Measurements from ENCODE around the gene FBXL3.
"Not testable (repeated sequence)": the region's sequence is repeated elsewhere in the genome, so short reads cannot be mapped to it uniquely, and the experiment has no call there.

FBXL3 gene

DNA sequence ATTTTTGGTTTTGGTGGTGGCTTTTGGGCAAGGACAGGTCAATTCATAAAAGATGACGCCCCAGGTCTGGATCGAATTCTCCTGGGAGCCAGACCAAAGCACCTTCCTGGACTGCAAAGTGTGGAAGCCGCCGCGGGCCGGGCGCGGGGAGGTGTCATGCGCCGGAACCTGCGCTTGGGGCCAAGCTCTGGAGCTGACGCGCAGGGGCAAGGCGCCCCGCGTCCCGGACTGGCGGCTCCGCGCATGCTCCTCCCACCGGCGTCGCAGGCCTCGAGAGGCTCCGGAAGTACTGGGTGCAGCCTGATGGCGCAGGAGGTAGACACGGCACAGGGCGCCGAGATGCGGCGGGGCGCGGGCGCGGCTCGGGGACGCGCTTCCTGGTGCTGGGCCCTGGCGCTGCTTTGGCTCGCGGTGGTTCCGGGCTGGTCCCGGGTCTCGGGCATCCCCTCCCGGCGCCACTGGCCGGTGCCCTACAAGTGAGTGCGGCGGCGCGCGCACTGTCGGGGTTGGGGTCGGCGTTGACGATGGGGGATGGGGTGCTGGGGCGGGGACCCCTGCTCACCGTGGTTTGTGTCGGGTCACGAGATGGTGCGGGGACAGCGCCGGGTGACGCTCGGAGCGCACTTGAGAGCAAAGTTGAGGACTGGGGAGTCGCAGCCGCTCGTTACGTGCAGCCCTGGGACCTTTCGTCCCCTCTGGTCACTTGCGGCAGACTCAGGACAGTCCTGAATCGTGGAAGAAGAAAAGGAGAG is 35.0 kb downstream of the FBXL3 start, which contains the start of gene CLN5:
Gene CLN5 (plus strand): TSS at position 286 of the 752 bp plus-strand sequence. CDS start 18 bp downstream, at position 304.
- in situ Hi-C loops (cut with MboI; ENCODE audit: low sequenced_read_pairs) = no loop called here

DNA sequence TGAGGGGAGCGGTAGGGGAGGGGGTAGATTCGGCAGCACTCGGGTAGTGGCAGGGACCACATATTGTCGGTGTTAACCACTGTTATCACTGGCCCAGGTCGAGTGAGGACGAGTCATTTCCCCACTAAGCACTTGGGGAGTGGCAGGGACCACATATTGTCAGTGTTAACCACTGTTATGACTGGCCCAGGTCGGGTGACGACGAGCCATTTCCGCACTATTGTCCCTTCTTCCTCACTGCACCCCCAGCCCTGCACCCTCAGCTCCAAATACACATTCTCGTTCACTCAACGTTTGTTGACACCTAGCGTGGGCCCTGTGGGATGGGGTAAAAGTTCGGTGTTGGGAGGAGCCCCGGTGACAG is 35.5 kb downstream of the FBXL3 start:
- in situ Hi-C loops (cut with MboI; ENCODE audit: low sequenced_read_pairs) = no loop called here

DNA sequence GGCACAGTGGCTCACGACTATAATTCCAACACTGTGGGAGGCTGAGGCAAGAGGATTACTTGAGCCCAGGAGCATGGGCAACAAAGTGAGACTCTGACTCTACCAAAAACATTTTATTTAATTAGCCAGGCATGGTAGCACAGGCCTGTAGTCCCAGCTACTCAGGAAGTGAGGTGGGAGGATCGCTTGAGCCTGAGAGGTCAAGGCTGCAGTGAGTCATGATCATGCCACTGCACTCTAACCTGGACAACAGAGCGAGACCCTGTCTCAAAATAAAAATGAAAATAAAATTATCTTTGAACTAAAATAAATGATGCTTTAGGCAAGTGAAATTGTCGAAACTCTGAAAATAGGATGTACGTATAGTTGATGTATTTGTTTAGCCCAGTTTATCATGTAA is 43.3 kb downstream of the FBXL3 start:
- in situ Hi-C loops (cut with MboI; ENCODE audit: low sequenced_read_pairs) = no loop called here

DNA sequence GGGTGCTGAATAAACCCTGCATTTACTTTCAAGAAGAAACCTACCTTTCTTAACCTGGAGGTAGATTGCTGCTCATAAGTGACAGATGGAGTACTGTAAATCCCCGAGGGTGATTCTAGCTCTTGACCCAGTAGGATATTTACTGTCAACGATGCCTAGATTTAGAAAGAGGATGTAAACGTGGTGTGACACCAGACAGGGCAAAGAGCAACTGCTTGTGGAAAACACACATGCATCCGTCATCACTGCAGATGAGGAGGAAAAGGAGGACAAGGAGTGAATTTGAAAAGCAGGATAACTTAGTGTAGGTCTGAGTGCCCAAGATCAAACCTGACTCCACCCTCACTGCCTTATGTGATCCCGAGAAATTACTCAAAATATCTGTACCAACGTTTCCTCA is 44.9 kb downstream of the FBXL3 start:
- in situ Hi-C loops (cut with MboI; ENCODE audit: low sequenced_read_pairs) = no loop called here

DNA sequence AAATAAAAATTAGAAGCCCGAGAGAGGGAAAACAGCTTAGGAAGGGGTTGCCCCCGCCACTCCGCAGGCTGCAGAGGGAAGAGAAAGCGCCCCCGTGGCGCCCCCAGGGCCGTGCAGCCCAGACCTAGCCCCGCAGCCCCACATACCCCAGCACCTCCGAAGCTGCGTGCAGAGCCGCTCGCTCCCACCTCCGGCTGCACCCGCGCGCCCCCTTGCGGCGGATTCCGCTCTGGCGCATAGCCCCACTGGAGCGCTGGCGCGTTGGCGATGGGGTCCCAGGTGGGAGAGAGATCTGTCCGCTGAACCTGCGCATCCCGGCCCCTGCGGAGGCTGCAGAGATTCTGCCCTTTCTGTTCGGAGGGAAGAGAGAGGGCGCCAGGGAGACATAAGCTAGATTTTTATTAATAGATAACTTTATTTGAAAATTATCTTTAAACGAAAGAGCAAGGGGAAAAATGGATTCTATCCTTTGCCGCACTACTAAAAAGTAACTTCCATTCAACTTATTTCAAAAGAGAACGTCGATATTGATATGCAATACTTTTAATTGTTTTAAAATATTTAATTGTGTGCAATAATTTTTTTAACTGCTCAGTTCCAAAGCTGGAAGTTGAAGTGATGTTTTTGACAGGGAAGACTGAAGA is 46.8 kb downstream of the FBXL3 start:
- in situ Hi-C loops (cut with MboI; ENCODE audit: low sequenced_read_pairs) = no loop called here

DNA sequence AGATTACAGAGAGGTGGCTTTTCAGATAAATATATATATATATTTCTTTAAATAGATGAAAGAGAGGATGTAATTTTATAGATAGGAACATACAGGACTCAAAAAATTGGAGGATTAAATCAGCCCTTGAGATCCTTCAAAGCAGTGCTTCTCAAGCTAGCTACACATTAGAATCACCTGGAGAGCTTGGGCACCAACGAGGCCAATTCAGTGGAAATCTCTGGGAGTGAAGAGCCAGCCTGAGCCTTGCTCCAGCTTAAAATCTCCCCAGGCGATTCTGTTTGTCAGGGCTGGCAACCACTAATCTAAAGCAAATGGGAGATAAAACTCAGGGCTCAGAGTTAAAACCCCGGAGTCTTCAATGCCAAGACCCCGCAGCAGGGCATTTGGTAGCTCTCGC is 50.0 kb downstream of the FBXL3 start:
- in situ Hi-C loops (cut with MboI; ENCODE audit: low sequenced_read_pairs) = no loop called here

DNA sequence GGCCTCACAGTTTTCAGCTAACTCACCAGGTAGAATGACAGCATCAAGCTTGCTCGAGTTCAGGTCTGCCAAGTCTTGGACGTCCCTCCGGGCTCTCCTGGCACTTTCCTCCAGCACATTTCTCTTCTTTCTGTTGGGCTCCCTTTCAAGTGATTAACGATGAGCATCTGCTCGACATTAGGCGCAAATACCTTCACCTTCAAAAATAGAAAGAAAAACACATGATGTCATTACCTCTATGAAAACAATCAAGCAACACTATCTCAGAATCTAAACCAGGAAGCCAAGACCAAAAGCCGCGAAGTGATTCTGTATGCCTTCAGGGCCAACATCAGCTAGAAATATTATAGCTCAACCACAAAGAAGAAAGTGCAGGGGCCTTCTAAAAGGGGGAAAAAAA is 50.5 kb downstream of the FBXL3 start:
- in situ Hi-C loops (cut with MboI; ENCODE audit: low sequenced_read_pairs) = no loop called here

DNA sequence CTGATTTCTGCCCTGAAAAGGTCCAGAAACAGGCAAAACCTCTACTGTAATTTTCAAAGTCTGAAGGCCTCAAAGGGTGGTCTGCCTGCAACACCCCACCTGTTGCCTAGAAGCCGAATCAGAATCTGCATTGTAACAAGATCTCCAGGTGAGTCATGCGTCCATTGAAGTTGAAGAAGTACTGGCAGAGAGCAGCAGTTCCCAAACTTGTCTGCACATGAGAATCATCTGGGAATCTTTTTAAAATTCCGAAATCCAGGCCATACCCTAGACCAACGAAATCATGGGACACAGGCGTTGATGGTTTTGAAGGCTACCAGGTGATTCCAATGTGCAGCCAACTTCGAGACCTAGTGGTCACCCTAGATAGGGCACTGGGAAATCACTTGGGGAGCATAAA is 51.1 kb downstream of the FBXL3 start:
- in situ Hi-C loops (cut with MboI; ENCODE audit: low sequenced_read_pairs) = no loop called here

DNA sequence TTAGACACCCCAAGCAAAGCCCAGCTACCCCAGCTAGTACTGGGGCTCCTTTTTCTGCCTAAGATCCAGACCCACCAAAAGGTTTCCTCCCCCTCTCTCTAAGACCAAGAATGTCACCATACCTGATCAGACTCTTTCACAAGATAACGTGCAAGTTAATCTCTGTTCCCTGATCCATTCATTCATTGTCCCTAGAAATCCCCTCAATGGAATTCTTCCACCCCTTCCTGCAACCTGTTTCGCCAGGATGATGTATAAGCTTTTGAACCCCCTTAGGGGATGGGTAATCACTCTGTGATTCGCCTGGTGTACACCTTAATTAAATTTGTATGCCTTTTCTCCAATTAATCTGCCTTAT is 52.4 kb downstream of the FBXL3 start:
- in situ Hi-C loops (cut with MboI; ENCODE audit: low sequenced_read_pairs) = no loop called here

DNA sequence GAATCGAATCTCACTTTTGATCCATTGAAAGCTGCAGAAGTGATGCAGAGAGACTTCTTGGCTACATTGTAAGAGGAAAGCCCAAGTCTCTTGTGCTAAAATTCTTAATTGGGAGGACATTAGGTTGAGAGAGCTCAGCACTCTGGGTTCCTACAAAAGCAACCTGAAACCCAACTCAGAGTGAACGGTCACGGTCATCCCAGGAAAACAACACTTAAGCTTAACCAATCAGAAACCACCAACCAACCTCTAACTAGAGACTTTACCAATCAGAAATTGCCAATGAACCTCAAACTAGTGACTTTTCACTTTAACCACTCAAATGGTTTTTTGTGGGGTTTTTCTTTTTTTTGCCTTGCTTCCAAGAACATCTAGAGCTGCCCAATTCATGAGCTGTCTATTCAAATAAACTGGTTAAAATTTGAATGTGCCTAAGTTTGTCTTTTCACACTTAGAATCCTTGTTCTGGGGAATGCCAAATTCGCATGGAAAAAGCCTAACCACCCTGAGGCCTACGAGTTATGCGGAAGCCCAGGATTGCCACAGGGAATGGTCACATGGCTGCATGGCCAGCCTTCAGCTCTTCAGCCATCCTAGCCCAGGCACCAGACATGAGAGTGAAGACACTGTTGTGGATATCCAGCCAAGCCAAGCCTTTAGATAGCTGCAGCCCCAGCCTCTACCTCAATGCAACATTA is 52.9 kb downstream of the FBXL3 start:
- in situ Hi-C loops (cut with MboI; ENCODE audit: low sequenced_read_pairs) = no loop called here

DNA sequence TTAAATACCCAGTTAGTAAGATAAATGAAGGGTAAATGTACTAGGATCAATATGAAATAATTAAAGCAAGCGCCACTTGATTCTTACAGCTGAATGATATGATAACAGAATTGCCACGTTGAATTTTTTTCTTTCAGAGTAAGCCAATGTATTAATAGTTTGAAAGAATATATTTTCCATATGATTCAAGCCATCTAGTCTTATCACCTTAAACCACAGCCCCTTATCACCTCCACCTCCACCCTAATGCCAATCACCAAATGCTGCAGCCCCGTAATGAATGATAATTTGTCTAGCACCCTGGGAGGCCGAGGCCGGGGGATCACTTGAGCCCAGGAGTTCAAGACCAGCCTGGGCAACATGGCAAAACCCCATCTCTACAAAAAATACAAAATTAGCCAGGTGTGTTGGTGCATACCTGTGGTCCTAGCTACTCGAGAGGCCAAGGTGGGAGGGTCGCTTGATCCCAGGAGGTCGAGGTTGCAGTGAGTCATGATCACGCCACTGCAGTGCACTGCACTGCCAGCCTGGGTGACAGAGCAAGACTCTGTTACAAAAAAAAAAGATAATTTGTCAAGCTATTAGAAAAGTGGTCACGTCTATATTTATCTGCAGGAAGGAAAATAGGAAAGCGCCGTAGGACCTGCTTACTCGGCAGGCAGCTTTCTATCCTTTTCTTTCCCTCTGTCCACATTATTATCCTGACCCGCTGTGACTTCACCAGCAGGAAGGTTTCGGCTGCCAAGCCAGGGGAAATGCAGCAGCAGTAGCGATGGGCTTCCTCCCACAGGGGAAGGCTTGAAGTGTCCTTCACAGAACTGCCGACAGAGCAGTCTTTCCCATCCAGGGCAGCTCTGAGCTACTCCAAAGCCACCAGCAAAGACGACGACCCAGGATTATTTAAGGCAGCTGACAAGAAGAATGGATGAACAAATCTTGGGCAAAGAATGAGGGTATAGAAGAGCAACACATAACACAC is 54.8 kb downstream of the FBXL3 start:
- in situ Hi-C loops (cut with MboI; ENCODE audit: low sequenced_read_pairs) = no loop called here

DNA sequence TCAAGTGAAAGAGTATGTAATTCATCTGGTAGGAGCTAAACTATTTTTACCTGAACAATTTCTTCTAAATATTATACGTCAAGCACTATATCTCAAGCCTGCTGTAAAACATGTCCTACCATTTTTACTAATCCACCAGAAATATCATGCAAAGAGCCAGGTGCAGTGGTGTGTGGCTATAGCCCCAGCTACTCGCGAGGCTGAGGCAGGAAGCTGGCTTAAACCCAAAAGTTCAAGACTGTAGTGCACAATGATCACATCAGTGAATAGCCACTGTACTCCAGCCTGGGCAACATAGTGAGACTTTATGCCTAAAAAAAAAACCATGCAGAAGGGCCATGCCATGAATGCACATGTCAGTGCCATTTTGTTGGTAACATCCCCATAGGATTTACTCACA is 55.7 kb downstream of the FBXL3 start:
- in situ Hi-C loops (cut with MboI; ENCODE audit: low sequenced_read_pairs) = no loop called here

DNA sequence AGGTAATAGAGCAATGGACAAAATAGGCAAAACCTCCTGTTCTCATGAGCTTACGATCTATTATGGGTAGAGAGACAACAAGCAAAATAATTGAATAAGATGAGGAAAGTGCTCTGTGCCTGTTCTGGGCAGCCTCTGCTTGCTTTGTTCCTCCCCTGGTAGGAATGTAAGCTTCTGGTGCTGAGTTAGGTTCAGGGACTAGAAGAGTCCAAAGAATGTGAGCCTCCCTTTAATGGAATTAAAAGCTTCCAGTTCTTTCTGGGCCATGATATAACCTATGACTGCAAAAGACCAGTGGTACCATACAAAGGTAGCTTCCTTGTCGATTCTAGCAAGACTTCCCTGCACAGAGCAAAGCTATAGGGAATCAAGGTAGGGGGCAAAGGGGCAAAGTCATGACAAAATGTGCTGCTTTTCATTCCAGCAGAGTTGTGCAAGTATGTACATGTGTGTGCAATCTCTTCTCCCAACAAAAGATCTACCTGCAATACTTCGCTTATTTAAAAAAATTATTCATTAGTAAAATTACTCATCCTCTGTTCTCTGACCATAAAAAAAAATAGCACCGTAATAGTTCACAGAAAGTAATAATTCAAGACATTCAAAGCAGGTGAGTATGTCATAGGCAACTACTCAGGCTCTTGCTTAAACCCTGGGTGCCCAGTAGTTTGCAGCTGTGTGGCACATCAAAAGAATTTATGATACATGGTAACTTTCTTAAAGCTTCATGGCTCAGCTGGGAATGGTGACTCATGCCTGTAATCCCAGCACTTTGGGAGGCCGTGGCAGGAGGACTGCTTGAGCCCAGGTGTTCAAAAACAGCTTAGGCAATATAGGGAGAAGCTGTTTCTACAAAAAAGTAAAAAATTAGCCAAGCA is 57.2 kb downstream of the FBXL3 start:
- in situ Hi-C loops (cut with MboI; ENCODE audit: low sequenced_read_pairs) = no loop called here

DNA sequence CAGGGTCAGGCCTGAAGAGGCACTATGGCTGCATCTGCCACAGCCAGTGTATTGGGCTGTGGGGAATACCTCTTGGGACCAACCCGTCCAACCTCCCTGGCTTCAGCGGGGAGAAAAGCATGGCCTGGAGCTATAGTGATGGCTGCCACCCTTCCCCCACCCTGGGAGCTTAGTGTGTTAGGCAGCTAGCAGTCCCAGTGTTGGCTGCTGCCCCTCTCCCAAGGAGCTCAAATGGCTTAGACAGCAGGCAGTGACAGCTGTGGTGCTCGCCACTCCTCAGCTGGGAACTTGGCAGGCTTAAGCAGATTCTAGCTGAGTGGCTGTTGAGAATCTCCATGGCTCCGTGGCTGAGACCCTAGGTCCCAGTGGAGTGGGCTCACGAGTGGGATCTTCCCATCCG is 58.9 kb downstream of the FBXL3 start:
- in situ Hi-C loops (cut with MboI; ENCODE audit: low sequenced_read_pairs) = no loop called here

DNA sequence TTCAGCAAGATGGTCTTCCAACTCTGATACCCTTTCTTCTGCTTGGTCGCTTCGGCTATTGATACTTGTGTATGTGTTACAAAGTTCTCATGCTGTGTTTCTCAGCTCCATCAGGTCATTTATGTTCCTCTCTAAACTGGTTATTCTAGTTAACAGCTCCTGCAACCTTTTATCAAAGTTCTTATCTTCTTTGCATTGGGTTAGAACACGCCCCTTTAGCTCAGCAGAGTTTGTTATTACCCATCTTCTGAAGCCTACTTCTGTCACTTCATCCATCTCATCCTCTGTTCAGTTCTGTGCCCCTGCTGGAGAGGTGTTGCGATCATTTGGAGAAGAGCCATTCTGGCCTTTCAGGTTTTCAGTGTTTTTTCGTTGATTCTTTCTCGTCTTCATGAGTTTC is 59.9 kb downstream of the FBXL3 start:
- in situ Hi-C loops (cut with MboI; ENCODE audit: low sequenced_read_pairs) = no loop called here

DNA sequence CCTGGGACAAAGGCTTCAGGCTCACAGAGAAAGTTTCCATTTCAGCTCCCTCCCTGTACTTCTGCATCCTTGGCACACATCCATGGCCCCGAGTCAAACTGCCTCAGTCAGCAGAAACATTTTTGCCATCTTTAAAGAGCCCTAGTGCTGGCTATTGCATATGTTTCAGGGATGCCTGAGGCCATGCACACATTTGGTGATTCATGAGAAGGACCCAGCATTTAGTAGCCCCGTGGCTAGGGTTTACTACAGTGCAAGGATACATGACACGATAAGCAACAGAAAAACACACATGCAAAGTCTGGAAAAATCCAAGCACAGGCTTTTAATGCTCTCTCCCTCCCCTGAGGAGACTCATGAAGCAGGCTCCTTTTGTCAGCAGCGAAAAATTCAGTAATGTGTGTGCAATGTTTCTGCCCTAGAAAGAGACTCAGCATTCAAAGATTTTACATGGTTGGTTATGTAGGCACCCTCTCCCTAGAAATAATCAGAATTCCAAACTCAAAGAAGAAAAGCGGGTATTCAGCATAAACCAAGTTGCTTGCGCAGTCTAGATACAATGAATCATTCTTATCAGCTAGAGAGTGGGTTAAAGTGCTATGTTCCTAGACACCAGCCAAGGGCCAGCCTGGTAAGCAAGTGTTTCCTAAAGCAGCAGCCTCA is 61.1 kb downstream of the FBXL3 start:
- in situ Hi-C loops (cut with MboI; ENCODE audit: low sequenced_read_pairs) = no loop called here

DNA sequence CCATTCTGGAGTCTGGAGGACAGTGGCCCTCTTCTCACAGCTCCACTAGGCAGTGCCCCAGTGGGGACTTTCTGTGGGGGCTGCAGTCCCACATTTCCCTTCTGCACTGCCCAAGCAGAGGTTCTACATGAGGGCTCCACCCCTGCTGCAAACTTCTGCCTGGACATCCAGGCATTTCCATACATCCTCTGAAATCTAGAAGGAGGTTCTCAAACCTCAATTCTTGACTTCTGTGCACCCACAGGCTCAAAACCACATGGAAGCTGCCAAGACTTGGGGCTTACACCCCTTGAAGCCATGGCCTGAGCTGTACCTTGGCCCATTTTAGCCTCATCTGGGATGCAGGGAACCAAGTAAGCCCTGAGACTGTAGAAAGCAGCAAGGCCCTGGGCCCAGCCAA is 67.2 kb downstream of the FBXL3 start:
- in situ Hi-C loops (cut with MboI; ENCODE audit: low sequenced_read_pairs) = not testable (repeated sequence)

DNA sequence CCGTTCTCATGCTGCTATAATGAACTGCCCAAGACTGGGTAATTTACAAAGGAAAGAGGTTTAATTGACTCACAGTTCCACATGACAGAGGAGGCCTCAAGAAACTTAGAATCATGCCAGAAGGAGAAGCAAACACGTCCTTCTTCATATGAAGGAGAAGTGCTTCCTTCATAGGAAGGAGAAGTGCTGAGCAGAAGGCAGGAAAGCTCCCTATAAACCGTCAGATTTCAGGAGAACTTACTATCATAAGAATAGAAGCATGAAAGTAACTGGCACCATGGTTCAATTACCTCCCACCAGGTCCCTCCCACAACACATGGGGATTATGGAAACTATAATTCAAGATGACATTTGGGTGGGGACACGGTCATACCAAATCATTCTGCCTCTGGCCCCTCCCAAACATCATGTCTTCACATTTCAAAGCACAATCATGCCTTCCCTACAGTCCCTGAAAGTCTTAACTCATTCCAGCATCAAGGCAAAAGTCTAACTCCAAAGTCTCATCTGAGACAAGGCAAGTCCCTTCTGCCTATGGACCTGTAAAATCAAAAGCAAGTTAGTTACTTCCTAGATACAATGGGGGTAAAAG is 68.0 kb downstream of the FBXL3 start:
- in situ Hi-C loops (cut with MboI; ENCODE audit: low sequenced_read_pairs) = no loop called here

DNA sequence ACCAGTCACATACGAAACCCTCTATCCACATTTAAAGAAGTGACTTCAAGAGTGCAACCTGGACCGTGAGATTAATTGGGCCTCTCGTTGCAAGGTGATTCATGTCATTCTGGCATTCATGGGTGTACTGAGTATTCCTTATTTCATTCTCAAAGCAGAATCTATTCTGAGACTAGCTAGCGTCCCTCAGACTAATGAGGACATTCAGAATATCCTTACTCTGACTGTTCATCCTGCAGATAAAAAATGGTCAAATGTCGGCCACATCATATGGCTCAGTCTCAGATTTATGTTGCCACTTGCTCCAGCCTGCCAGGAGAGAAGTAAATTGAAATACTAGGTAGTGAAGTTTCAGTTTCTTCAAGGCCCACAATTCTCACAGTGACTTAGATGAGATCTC is 71.3 kb downstream of the FBXL3 start:
- in situ Hi-C loops (cut with MboI; ENCODE audit: low sequenced_read_pairs) = no loop called here
